GM10248 (cell line): ENCODE measurements around the gene STK25.
"Not testable (repeated sequence)": the region's sequence is repeated elsewhere in the genome, so short reads cannot be mapped to it uniquely, and the experiment has no call there.

Experiments used
- CTCF ChIA-PET: fragments of 300-600 bp; sonication (Branson Sonifier 250); formaldehyde crosslinking; extraction: SDS; loops from one replicate; lab custom pipeline; 2021; ENCODE audit warnings: antibody characterized with exemption; lab: Yijun Ruan, JAX
- POLR2A ChIA-PET: fragments of 350-650 bp; sonication (Branson Sonifier 250); formaldehyde crosslinking; extraction: SDS; loops from one replicate; lab custom pipeline; 2020; ENCODE audit warnings: antibody characterized with exemption; lab: Yijun Ruan, JAX
- DNase-seq: peaks from one replicate; pipeline ENCODE4 v3.0.0; 2012; ENCODE audit errors: extremely low spot score
- TF ChIP-seq, protein P1 (sequence below): IDR thresholded peaks from 2 replicates; pipeline ENCODE4 v1.5.1; 2012; ENCODE audit warnings: mild to moderate bottlenecking, low read depth; ENCODE audit errors: extremely low read depth, missing control alignments, control extremely low read depth

The STK25 gene

DNA sequence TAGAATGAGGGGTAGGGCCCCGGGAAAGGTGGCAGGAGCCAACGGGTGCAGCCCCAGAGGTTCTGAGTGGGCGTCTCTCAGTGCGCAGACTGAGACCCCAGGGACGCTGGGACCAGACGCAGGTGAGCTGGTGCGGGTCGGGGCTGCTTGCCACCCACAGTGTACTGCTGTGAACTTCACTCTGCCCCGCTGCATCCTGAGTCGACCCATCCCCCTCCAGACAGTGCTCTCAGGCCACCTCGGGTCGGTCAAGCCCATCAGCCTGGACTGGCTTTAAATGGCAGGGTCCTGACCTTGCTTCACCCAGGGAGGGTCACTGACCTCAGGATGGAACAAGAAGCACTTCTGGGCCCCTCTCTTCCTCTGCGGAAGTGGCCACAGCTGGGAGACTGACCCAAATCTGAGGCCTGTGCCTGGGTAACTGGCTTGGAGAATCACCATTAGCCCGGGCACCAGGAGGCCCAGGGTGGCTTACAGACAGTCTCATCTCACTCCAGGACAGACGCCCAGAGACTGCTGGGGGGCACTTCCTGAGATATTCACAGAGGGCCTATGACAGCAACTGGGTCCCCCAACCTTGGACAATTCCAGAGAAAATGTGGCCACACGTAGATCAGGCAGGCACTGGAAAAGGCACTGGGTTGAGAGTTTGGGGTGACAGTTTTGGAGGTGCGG is 26.5 kb upstream of the STK25 start:
- TF ChIP-seq, protein P1, sequence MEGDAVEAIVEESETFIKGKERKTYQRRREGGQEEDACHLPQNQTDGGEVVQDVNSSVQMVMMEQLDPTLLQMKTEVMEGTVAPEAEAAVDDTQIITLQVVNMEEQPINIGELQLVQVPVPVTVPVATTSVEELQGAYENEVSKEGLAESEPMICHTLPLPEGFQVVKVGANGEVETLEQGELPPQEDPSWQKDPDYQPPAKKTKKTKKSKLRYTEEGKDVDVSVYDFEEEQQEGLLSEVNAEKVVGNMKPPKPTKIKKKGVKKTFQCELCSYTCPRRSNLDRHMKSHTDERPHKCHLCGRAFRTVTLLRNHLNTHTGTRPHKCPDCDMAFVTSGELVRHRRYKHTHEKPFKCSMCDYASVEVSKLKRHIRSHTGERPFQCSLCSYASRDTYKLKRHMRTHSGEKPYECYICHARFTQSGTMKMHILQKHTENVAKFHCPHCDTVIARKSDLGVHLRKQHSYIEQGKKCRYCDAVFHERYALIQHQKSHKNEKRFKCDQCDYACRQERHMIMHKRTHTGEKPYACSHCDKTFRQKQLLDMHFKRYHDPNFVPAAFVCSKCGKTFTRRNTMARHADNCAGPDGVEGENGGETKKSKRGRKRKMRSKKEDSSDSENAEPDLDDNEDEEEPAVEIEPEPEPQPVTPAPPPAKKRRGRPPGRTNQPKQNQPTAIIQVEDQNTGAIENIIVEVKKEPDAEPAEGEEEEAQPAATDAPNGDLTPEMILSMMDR = no peak
- ChIA-PET POLR2A (no interaction called here), CTCF (interaction anchor here (1.2 kb wide), 1 partner anchor 14 kb away, joined by 5 read pairs; no protein-coding TSS in a partner anchor)
- no peak for DNase-seq

DNA sequence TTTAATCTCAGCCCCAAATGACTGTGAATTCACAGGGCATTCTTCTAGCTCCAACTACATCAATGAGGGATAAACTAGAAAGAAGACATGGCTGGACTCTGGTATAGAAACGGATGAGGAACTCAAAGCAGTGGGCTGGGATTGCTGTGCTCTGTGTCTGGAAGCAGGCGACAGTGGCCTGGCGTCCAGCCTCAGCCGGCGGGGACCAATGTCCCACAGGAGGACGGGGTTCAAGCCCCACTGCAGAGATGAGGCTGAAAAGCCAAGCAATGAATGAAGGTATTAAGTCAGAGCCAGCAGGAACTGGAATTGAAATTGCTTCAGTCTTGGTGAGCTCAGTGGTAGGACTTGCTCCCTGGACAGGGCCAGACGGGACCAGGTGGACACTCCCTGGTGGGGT is 25.9 kb upstream of the STK25 start:
- CTCF ChIA-PET = interaction anchor here (1.2 kb wide), 1 partner anchor 11 kb away, joined by 3 read pairs; no protein-coding TSS in a partner anchor
- TF ChIP-seq, protein P1 = no peak
- DNase-seq = no peak
- POLR2A ChIA-PET = no interaction called here

DNA sequence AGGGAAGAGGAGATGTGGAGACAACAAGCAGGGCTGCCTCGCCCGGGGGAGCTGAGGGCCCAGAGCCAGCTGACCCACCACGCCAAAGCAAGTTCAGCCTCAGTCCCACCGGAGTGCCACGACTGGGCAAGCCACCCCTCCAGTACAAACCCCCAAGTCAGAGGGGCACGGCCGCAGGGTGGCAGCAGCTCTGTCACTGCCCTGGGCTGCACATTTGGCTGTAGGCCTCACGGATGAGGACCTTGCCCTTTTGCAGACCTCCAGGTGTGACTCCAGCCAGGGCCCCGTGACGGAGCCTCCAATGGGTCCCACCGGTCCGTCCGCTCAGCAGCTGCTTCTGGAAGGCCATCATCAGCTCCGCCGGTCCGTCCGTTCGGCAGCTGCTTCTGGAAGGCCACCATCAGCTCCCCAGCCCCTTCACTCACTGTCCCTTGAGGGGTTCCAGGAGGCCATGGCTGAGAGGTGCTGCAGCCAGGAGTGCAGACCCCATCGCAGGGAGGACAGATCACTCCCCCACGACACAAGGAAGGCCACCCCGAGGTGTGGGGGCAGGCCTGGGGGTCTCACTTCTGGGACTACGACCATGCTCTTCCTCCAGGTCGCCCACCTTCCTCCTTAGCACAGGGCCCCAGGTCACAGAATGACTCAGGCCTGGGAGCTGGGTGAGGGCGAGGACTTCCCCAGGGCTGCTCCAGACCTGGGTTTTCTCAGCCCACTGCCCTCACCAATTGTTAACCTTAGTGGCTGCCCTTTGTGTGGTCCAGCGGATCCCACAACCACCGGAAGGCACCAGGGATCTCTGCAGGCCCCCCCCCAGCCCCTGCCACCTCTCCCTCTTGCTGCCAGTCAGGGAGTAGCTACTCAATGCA is 24.6 kb upstream of the STK25 start:
- CTCF ChIA-PET = interaction anchor here (0.8 to 1.2 kb wide), 2 partner anchors 12 to 25 kb away, joined by 3 read pairs; no protein-coding TSS in a partner anchor
- POLR2A ChIA-PET = no interaction called here

DNA sequence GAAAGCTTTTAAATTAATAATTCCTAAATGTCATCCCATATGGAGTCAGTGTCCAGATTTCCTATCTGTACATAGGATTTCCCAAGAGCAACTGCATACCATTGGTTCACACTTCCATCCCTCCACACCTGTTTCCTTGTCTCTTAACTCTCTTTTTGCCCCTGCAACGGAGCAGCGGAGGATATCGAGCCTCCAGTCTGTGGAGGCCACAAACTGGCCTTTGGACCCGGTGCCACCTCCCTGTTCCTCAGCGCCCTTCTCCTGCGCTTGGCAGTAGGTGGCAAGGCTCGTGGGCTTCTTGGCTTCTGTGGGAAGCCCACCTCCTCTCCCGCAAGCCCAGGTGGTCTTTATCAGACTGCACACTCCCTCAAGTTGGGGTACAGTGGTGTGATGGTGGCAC is 23.8 kb upstream of the STK25 start:
- TF ChIP-seq, protein P1 = no peak
- ChIA-PET POLR2A (no interaction called here), CTCF (no interaction called here)
- no peak for DNase-seq

More for the DNA sequence above, 24.6 kb upstream of the STK25 start:
- TF ChIP-seq, protein P1 = no peak
- no peak for DNase-seq

DNA sequence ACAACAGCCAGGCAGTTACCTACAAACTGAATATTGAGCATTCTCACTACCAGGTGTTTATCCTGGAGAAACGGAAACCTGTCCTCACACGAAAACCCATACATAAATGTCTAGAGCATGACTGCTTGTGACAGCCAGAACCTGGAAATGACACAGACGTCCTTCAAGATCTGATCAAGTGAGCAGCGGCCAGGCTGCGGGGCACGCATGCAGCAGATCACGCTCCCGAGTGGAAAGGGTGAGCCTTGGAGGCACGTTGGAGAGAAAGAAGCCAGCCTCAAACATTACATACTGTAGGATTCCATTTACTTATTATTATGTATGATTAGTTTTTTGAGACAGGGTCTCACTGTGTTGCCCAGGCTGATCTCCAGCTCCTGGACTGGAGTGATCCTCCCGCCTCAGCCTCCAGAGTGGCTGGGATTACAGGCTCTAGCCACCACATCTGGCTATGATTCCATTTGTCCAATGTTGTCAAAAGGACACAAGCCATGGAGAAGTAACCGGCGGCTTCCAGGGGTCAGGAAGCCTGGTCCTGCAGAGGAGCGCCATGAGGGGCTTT is 22.9 kb upstream of the STK25 start:
- POLR2A ChIA-PET = no interaction called here
- DNase-seq = no peak
- TF ChIP-seq, protein P1 = no peak
- CTCF ChIA-PET = no interaction called here

DNA sequence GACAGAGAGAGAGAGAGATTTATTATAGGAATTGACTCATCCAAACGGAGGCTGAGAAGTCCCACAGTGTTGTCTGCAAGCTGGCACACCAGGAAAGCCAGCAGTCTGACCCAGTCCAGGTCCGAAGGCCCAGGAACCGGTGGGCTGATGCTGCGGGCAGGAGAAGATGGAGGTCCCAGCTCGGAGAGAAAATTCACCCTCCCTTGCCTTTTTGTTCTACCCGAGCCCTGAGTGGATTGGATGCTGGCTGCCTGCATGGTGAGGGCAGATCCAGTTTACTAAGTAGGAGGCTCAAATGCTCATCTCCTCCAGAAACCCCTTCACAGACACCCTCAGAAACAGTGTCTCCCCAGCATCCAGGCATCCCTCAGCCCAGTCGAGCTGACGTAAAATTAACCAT is 22.2 kb upstream of the STK25 start:
- TF ChIP-seq, protein P1 = no peak
- POLR2A ChIA-PET = no interaction called here
- CTCF ChIA-PET = no interaction called here
- no peak for DNase-seq

DNA sequence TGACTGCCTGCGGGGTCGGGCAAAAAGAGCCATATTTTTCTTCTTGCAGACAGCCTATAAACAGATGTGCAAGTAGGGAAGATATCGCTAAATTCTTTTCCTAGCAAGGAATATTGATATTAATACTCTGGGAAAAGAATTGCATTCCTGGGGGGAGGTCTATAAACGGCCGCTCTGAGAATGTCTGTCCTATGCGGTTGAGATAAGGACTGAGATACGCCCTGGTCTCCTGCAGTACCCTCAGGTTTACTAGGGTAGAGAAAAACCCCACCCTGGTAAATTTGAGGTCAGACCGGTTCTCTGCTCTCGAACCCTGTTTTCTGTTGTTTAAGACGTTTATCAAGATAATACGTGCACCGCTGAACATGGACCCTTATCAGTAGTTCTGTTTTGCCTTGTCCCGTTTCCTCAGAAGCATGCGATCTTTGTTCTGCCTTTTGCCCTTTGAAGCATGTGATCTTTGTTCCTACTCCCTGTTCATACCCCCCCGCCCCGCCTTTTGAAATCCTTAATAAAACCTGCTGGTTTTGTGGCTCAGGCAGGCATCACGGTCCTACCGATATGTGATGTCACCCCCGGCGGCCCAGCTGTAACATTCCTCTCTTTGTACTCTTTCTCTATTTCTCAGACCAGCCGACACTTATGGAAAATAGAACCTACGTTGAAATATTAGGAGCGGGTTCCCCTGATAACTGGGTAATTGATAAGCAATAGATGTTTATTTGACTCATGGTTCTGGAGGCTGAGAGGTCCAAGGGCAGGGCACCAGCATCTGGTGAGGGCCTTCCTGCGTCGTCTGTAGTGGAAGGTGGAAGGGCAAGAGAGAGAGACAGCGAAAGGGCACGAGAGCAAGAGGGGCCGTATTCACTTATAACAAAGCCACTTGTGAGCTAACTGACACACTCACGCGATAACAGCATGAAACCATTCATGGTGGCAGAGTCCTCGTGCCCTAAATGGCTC is 17.7 kb upstream of the STK25 start:
- CTCF ChIA-PET, DNase-seq, POLR2A ChIA-PET: not testable (repeated sequence)
